ENCODE data around the gene C10orf95. TPM values are rescaled to one million over a fixed set of nuclear protein-coding genes. Genes with fewer than 3 reads are reported as not detected.

Gene C10orf95
- total and polyA plus RNA-seq, 2 of the 13 experiments (the other 11 are each of a cell fraction or from before 2014, with no cell fraction given) = 0.05 to 0.07 TPM

DNA sequence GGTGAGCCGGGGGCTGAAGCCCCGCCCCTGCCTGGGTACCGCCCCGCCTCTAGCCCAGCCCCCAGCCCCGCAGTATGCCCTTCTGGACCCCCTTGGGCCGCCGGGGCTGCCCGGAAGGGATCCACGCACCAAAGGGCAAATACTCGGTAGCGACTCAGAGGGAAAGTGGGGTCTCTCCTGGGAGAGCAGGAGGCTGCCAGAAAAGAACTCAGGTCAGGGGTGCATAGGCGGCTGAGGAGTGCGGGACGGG is 29.9 kb downstream of the C10orf95 start (continued):
- TF ChIP-seq, protein P1, sequence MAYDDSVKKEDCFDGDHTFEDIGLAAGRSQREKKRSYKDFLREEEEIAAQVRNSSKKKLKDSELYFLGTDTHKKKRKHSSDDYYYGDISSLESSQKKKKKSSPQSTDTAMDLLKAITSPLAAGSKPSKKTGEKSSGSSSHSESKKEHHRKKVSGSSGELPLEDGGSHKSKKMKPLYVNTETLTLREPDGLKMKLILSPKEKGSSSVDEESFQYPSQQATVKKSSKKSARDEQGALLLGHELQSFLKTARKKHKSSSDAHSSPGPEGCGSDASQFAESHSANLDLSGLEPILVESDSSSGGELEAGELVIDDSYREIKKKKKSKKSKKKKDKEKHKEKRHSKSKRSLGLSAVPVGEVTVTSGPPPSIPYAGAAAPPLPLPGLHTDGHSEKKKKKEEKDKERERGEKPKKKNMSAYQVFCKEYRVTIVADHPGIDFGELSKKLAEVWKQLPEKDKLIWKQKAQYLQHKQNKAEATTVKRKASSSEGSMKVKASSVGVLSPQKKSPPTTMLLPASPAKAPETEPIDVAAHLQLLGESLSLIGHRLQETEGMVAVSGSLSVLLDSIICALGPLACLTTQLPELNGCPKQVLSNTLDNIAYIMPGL (CRISPR knock-in tag; IDR thresholded peaks at IDR 0.05; ENCODE audit: borderline replicate concordance in 1 of 2, low read depth in 1 of 2) = 0 out of 4 replicates have a peak, but pooled peaks of 1 of the 2 experiments have one; percentile 22
- 0 out of 2 replicates have a peak, but pooled peaks have one; percentile 59 for TF ChIP-seq ZIK1 (CRISPR knock-in tag; IDR thresholded peaks at IDR 0.05; ENCODE audit: borderline replicate concordance, low read depth)
- no peak for TF ChIP-seq JDP2 (CRISPR knock-in tag; IDR thresholded peaks at IDR 0.05; ENCODE audit: borderline replicate concordance)
- 0 out of 2 replicates have a peak, but pooled peaks have one; percentile 27 for TF ChIP-seq ARNT2 (CRISPR knock-in tag; IDR thresholded peaks at IDR 0.05; ENCODE audit: low read depth)
- no peak for TF ChIP-seq ZNF709 (CRISPR knock-in tag; IDR thresholded peaks at IDR 0.05)
- TF ChIP-seq ZNF282 (IDR thresholded peaks at IDR 0.05; ENCODE audit: partially characterized antibody) = no peak
- 0 out of 2 replicates have a peak, but pooled peaks have one; percentile 20 for TF ChIP-seq HDAC1 (CRISPR knock-in tag; IDR thresholded peaks at IDR 0.05)
- TF ChIP-seq ZNF230 (CRISPR knock-in tag; IDR thresholded peaks at IDR 0.05) = no peak
- TF ChIP-seq NAIF1 (CRISPR knock-in tag; IDR thresholded peaks at IDR 0.05; ENCODE audit: borderline replicate concordance) = no peak
- no peak for TF ChIP-seq ZNF251 (CRISPR knock-in tag; IDR thresholded peaks at IDR 0.05)
- no peak for TF ChIP-seq ZNF333 (CRISPR knock-in tag; IDR thresholded peaks at IDR 0.05; ENCODE audit: borderline replicate concordance)
- no peak for TF ChIP-seq SPEN (CRISPR knock-in tag; IDR thresholded peaks at IDR 0.05; ENCODE audit: low read depth)
- TF ChIP-seq ATF7-NPFF (CRISPR knock-in tag; IDR thresholded peaks at IDR 0.05; ENCODE audit: low read depth) = no peak
- no peak for TF ChIP-seq PRPF4 (IDR thresholded peaks at IDR 0.05; ENCODE audit: low read depth, low read length, poor library complexity, severe bottlenecking)
- TF ChIP-seq, protein P2, sequence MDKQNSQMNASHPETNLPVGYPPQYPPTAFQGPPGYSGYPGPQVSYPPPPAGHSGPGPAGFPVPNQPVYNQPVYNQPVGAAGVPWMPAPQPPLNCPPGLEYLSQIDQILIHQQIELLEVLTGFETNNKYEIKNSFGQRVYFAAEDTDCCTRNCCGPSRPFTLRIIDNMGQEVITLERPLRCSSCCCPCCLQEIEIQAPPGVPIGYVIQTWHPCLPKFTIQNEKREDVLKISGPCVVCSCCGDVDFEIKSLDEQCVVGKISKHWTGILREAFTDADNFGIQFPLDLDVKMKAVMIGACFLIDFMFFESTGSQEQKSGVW (CRISPR knock-in tag; IDR thresholded peaks at IDR 0.05; ENCODE audit: borderline replicate concordance) = no peak
- no peak for TF ChIP-seq ZNF335 (CRISPR knock-in tag; IDR thresholded peaks at IDR 0.05)
- 0 out of 2 replicates have a peak, but pooled peaks have one; percentile 16 for TF ChIP-seq ZFP36L1 (CRISPR knock-in tag; IDR thresholded peaks at IDR 0.05)
- no peak for TF ChIP-seq ZNF34 (CRISPR knock-in tag; IDR thresholded peaks at IDR 0.05; ENCODE audit: borderline replicate concordance)
- TF ChIP-seq, protein P3, sequence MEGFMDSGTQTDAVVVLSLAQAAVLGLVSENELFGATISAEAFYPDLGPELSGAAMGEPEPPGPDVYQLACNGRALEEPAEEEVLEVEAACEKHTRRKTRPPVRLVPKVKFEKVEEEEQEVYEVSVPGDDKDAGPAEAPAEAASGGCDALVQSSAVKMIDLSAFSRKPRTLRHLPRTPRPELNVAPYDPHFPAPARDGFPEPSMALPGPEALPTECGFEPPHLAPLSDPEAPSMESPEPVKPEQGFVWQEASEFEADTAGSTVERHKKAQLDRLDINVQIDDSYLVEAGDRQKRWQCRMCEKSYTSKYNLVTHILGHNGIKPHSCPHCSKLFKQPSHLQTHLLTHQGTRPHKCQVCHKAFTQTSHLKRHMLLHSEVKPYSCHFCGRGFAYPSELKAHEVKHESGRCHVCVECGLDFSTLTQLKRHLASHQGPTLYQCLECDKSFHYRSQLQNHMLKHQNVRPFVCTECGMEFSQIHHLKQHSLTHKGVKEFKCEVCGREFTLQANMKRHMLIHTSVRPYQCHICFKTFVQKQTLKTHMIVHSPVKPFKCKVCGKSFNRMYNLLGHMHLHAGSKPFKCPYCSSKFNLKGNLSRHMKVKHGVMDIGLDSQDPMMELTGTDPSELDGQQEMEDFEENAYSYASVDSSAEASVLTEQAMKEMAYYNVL (CRISPR knock-in tag; IDR thresholded peaks at IDR 0.05; ENCODE audit: borderline replicate concordance) = no peak
- TF ChIP-seq CCAR2 (optimal IDR thresholded peaks at IDR 0.05; ENCODE audit: low read depth, low read length) = no peak
- 0 out of 2 replicates have a peak, but pooled peaks have one; percentile 69 for TF ChIP-seq ZNF850 (CRISPR knock-in tag; conservative IDR thresholded peaks at IDR 0.05)
- no peak for TF ChIP-seq MIXL1 (CRISPR knock-in tag; IDR thresholded peaks at IDR 0.05)
- no peak for TF ChIP-seq MAFF (IDR thresholded peaks at IDR 0.05; ENCODE audit: low read depth, low read length)
- TF ChIP-seq, protein P4, sequence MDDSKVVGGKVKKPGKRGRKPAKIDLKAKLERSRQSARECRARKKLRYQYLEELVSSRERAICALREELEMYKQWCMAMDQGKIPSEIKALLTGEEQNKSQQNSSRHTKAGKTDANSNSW (CRISPR knock-in tag; IDR thresholded peaks at IDR 0.05; ENCODE audit: borderline replicate concordance) = no peak; the same call in 1 of the 2 replicates
- peak; percentile 64 for TF ChIP-seq ZNF501 (CRISPR knock-in tag; IDR thresholded peaks at IDR 0.05)
- TF ChIP-seq SOX5 (CRISPR knock-in tag; IDR thresholded peaks at IDR 0.05; ENCODE audit: borderline replicate concordance) = no peak
- no peak for TF ChIP-seq NPAS2 (CRISPR knock-in tag; IDR thresholded peaks at IDR 0.05; ENCODE audit: borderline replicate concordance)
- no peak for TF ChIP-seq MBNL3 (CRISPR knock-in tag; conservative IDR thresholded peaks at IDR 0.05)
